ENCODE measurements around the gene AGAP9.

- TF ChIP-seq POLR2A (IDR thresholded peaks at IDR 0.05) (no peak), CTCF (IDR thresholded peaks at IDR 0.05) (no peak)
Measured at GRCh38 chr10:47453141-47454007, 70.1 kb downstream of the AGAP9 start.
